A673 (cell line): ENCODE data around the gene ONECUT1. TPM values are rescaled to one million over a fixed set of nuclear protein-coding genes. Genes with fewer than 3 reads are reported as not detected.

Source experiments
- BruUV-seq: library from RNA; stranded (reverse); fragments of 400-500 nt; replicated peaks from 2 replicates; lab custom pipeline; 2021; lab: Mats Ljungman, UMichigan
- CTCF ChIA-PET: fragments of 300-600 bp; sonication (Branson Sonifier 250); formaldehyde crosslinking; loops from one replicate; lab custom pipeline; 2022; ENCODE audit warnings: antibody characterized with exemption; lab: Charles Lee
- POLR2A ChIA-PET: fragments of 300-600 bp; sonication (Branson Sonifier 250); formaldehyde crosslinking; loops from one replicate; lab custom pipeline; 2022; ENCODE audit warnings: antibody characterized with exemption; ENCODE audit not compliant: low non-redundant PET; lab: Charles Lee
- DNase-seq: peaks from one replicate; pipeline ENCODE4 v3.0.0-alpha.2; 2015; ENCODE audit warnings: low spot score
- H3K27ac ChIP-seq: fragments of 200-600 bp; sonication (generic); 2 replicates; pipeline ENCODE4 v1.5.1; 2016; ENCODE audit warnings: mixed run types, low read depth, mild to moderate bottlenecking, mixed read lengths, antibody characterized with exemption, low read length; ENCODE audit not compliant: poor library complexity, severe bottlenecking
- H3K27me3 ChIP-seq: fragments of 200-600 bp; sonication (generic); replicated peaks from 2 replicates; pipeline ENCODE4 v1.6.1; 2017; ENCODE audit warnings: mixed run types, low read depth, mild to moderate bottlenecking, mixed read lengths, antibody characterized with exemption, low read length; ENCODE audit not compliant: insufficient read depth, poor library complexity
- H3K36me3 ChIP-seq: fragments of 200-600 bp; sonication (generic); 2 replicates; pipeline ENCODE4 v1.6.1; 2016; ENCODE audit warnings: mixed run types, mild to moderate bottlenecking, mixed read lengths, antibody characterized with exemption, low read length; ENCODE audit not compliant: insufficient read depth, poor library complexity, severe bottlenecking
- H3K4me1 ChIP-seq: fragments of 200-600 bp; sonication (generic); 2 replicates; pipeline ENCODE4 v1.6.1; 2017; ENCODE audit warnings: mixed run types, mild to moderate bottlenecking, mixed read lengths, antibody characterized with exemption, low read length; ENCODE audit not compliant: insufficient read depth, poor library complexity, severe bottlenecking
- H3K4me3 ChIP-seq: fragments of 200-600 bp; sonication (generic); 2 replicates; pipeline ENCODE4 v1.5.1; 2016; ENCODE audit warnings: low read depth, mixed run types, mild to moderate bottlenecking, mixed read lengths, low read length; ENCODE audit not compliant: poor library complexity, severe bottlenecking
- H3K9me3 ChIP-seq: fragments of 200-600 bp; sonication (generic); 2 replicates; pipeline ENCODE4 v1.6.1; 2016; ENCODE audit warnings: mixed run types, low read depth, mild to moderate bottlenecking, mixed read lengths, antibody characterized with exemption, low read length; ENCODE audit not compliant: poor library complexity, severe bottlenecking
- CTCF ChIP-seq: fragments of 300-800, 200-600 bp; sonication (generic); conservative IDR thresholded peaks from 2 replicates; pipeline ENCODE4 v1.5.1; 2017; ENCODE audit warnings: low read depth, mild to moderate bottlenecking, antibody characterized with exemption, low read length, moderate library complexity, mixed read lengths
- EZH2 ChIP-seq: fragments of 200-600 bp; sonication (generic); IDR thresholded peaks from 2 replicates; pipeline ENCODE4 v1.6.1; 2017; ENCODE audit warnings: borderline replicate concordance, low read depth, mild to moderate bottlenecking, mixed read lengths, antibody characterized with exemption, low read length; ENCODE audit not compliant: poor library complexity, severe bottlenecking
- intact Hi-C: fragments of 100-400 bp; cut with micrococcal nuclease; formaldehyde crosslinking; loops from one replicate; pipeline ENCODE4 v1.10.0; 2022; ENCODE audit not compliant: unreplicated experiment
- total RNA-seq: library from RNA; stranded (reverse); gene quantifications from 2 replicates; pipeline ENCODE4 v1.2.3, GENCODE V29; 2021

The ONECUT1 gene
- total RNA-seq, 1 experiment from 2014 or later, result not detected

GRCh38 chr15:52733696-52734255, 56.4 kb downstream of the ONECUT1 start:
- POLR2A ChIA-PET, result no interaction called here
- intact Hi-C loops, result loop anchor here (5.0 to 10.0 kb wide), 3 partner anchors 201 to 949 kb away; partner anchors contain the start of gene LEO1
- CTCF ChIA-PET, result interaction anchor here (0.6 kb wide), 1 partner anchor 479 kb away, joined by 9 read pairs; no protein-coding TSS in a partner anchor

GRCh38 chr15:52733088-52733487, 57.0 kb downstream of the ONECUT1 start:
- CTCF ChIA-PET, result no interaction called here
- Histone ChIP-seq H3K27me3 (no peaks in the 10 kb centered on the region), H3K27ac (no peak overlapping the region), H3K4me3 (no peak overlapping the region), H3K36me3 (no peaks in the 10 kb centered on the region), H3K9me3 (no peaks in the 10 kb centered on the region), H3K4me1 (peaks cover 10% of the 10 kb centered on the region)
- intact Hi-C loops, result loop anchor here (5.0 to 10.0 kb wide), 3 partner anchors 201 to 948 kb away; partner anchors contain the start of gene LEO1
- no TSS peak for BruUV-seq
- POLR2A ChIA-PET, result no interaction called here
- DNase-seq, result no peak
- TF ChIP-seq CTCF (no peak), EZH2 (no peak)

More at GRCh38 chr15:52733696-52734255, 56.4 kb downstream of the ONECUT1 start:
- H3K4me3 ChIP-seq, result no peak overlapping the region
- H3K27ac ChIP-seq, result no peak overlapping the region
- TF ChIP-seq EZH2 (no peak), CTCF (no peak)
- H3K4me1 ChIP-seq, result peaks cover 10% of the 10 kb centered on the region
- H3K27me3 ChIP-seq, result no peaks in the 10 kb centered on the region
- DNase-seq, result no peak
- no peaks in the 10 kb centered on the region for H3K36me3 ChIP-seq
- no TSS peak for BruUV-seq
- no peaks in the 10 kb centered on the region for H3K9me3 ChIP-seq

- ChIA-PET CTCF (no interaction called here), POLR2A (no interaction called here)
- BruUV-seq, result no TSS peak
- Histone ChIP-seq H3K4me1 (peaks cover 10% of the 10 kb centered on the region), H3K36me3 (no peaks in the 10 kb centered on the region), H3K9me3 (no peaks in the 10 kb centered on the region), H3K27me3 (no peaks in the 10 kb centered on the region), H3K27ac (no peak overlapping the region), H3K4me3 (no peak overlapping the region)
- DNase-seq, result no peak
- TF ChIP-seq EZH2 (no peak), CTCF (no peak)
- intact Hi-C loops, result loop anchor here (5.0 to 10.0 kb wide), 3 partner anchors 200 to 948 kb away; partner anchors contain the start of gene LEO1
Measured at GRCh38 chr15:52732551-52732950, 57.6 kb downstream of the ONECUT1 start.
